Nephron progenitor cell (in vitro differentiated cells): ENCODE results near the gene POLR1E.

Experiments
- DNase-seq: peaks from one replicate; pipeline ENCODE4 v3.0.0; 2021
- H3K27ac Mint-ChIP-seq: 2 replicates; pipeline ENCODE4 v1.8.0; 2021; ENCODE audit warnings: mild to moderate bottlenecking, moderate library complexity, mixed read lengths
- H3K27me3 Mint-ChIP-seq: 2 replicates; pipeline ENCODE4 v1.8.0; 2021; ENCODE audit warnings: mild to moderate bottlenecking, low read depth, mixed read lengths; ENCODE audit not compliant: poor library complexity
- H3K36me3 Mint-ChIP-seq: 2 replicates; pipeline ENCODE4 v1.8.0; 2021; ENCODE audit warnings: low read depth, mixed read lengths
- H3K4me1 Mint-ChIP-seq: 2 replicates; pipeline ENCODE4 v1.8.0; 2021; ENCODE audit warnings: mixed read lengths
- H3K4me3 Mint-ChIP-seq: 2 replicates; pipeline ENCODE4 v1.8.0; 2021; ENCODE audit warnings: mild to moderate bottlenecking, moderate library complexity, mixed read lengths
- H3K9me3 Mint-ChIP-seq: 2 replicates; pipeline ENCODE4 v1.8.0; 2021; ENCODE audit warnings: mild to moderate bottlenecking, moderate library complexity, mixed read lengths
- TF ChIP-seq, protein P1 (sequence below): fragments of 200-600 bp; sonication (generic); IDR thresholded peaks from 2 replicates; pipeline ENCODE4 v1.5.0; 2021; ENCODE audit warnings: antibody characterized with exemption

The POLR1E gene

DNA sequence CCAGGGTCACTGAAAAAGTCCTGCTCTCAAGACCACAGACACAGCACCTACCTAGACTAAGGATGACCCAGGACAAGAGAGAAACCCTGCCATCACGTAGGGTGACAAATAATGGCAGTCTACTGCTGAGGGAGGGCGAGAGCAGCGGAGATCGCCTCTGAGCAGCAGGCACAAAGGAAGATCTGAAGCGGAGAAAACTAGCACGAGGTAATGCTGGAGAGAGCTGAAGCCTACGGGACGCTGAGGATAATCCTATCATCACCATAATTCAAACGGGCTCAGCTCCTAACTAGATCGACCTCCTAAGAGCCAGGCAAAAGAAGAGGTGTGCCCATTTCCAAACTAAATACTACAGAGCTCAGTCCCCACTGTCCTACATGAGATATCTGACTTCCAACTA is 49.2 kb downstream of the POLR1E start:
- Mint-ChIP-seq H3K27ac (no peak overlapping the region), H3K9me3 (no peaks in the 10 kb centered on the region), H3K27me3 (no peaks in the 10 kb centered on the region), H3K4me3 (no peak overlapping the region), H3K4me1 (no peaks in the 10 kb centered on the region), H3K36me3 (peaks cover 57% of the 10 kb centered on the region)
- TF ChIP-seq, protein P1, sequence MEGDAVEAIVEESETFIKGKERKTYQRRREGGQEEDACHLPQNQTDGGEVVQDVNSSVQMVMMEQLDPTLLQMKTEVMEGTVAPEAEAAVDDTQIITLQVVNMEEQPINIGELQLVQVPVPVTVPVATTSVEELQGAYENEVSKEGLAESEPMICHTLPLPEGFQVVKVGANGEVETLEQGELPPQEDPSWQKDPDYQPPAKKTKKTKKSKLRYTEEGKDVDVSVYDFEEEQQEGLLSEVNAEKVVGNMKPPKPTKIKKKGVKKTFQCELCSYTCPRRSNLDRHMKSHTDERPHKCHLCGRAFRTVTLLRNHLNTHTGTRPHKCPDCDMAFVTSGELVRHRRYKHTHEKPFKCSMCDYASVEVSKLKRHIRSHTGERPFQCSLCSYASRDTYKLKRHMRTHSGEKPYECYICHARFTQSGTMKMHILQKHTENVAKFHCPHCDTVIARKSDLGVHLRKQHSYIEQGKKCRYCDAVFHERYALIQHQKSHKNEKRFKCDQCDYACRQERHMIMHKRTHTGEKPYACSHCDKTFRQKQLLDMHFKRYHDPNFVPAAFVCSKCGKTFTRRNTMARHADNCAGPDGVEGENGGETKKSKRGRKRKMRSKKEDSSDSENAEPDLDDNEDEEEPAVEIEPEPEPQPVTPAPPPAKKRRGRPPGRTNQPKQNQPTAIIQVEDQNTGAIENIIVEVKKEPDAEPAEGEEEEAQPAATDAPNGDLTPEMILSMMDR: no peak
- DNase-seq: no peak

DNA sequence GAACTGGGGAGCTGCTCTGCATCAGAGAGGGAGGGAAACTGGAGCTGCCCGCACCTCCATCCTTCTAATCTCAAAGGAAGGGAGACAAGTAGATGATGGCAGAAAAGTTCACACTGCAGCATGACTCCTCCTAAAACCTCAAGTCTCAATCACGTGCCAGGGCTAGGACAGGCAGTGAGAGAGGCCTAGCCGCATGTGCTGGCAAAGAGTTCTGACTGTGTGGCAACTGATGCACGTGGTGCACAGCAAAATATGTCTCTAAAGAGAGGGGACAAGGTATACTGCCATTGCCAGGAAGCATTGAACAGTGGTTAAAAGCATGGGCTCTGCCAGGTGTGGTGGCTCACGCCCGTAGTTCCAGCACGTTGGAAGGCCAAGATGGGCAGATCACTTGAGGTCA is 52.4 kb downstream of the POLR1E start:
- H3K27me3 Mint-ChIP-seq: no peaks in the 10 kb centered on the region
- H3K36me3 Mint-ChIP-seq: peaks cover 62% of the 10 kb centered on the region
- no peak for DNase-seq
- no peak overlapping the region for H3K27ac Mint-ChIP-seq
- H3K4me3 Mint-ChIP-seq: no peak overlapping the region
- H3K4me1 Mint-ChIP-seq: no peaks in the 10 kb centered on the region
- TF ChIP-seq, protein P1: no peak
- no peaks in the 10 kb centered on the region for H3K9me3 Mint-ChIP-seq

GRCh38 chr9:37539634-37540033 is 53.9 kb downstream of the POLR1E start:
- no peak for DNase-seq
- no peak overlapping the region for H3K27ac Mint-ChIP-seq
- no peaks in the 10 kb centered on the region for H3K4me1 Mint-ChIP-seq
- no peak overlapping the region for H3K4me3 Mint-ChIP-seq
- H3K27me3 Mint-ChIP-seq: no peaks in the 10 kb centered on the region
- H3K36me3 Mint-ChIP-seq: peaks cover 70% of the 10 kb centered on the region
- H3K9me3 Mint-ChIP-seq: no peaks in the 10 kb centered on the region
- TF ChIP-seq, protein P1: no peak

GRCh38 chr9:37540634-37541033 is 54.9 kb downstream of the POLR1E start:
- H3K27me3 Mint-ChIP-seq: no peaks in the 10 kb centered on the region
- DNase-seq: no peak
- no peak overlapping the region for H3K4me3 Mint-ChIP-seq
- no peaks in the 10 kb centered on the region for H3K9me3 Mint-ChIP-seq
- TF ChIP-seq, protein P1: no peak
- peaks cover 73% of the 10 kb centered on the region for H3K36me3 Mint-ChIP-seq
- no peaks in the 10 kb centered on the region for H3K4me1 Mint-ChIP-seq
- H3K27ac Mint-ChIP-seq: no peak overlapping the region

DNA sequence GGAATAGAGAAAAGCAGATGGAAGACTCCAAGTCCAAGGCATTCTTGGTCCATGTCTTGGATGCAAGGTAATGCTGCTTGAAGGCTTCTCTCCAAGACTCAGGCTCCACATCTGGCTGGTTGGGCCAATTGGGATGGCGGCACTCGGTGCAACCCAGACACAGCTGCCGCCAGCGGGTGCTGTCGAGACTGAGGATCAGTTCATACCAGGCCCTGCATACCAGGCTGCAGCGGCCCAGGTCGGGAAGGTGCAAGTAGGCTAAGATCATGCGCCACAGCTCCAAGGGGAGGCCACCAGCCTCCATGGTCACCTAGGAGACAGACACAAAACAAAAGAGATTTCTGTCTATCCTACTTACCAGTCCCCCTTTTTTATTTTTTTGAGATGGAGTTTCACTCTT is 55.7 kb downstream of the POLR1E start:
- DNase-seq: no peak
- H3K4me1 Mint-ChIP-seq: no peaks in the 10 kb centered on the region
- no peaks in the 10 kb centered on the region for H3K27me3 Mint-ChIP-seq
- TF ChIP-seq, protein P1: no peak
- no peak overlapping the region for H3K4me3 Mint-ChIP-seq
- peaks cover 79% of the 10 kb centered on the region for H3K36me3 Mint-ChIP-seq
- H3K9me3 Mint-ChIP-seq: no peaks in the 10 kb centered on the region
- peak overlapping the region; percentile 64 for H3K27ac Mint-ChIP-seq

GRCh38 chr9:37542488-37542887 is 56.7 kb downstream of the POLR1E start:
- peaks cover 78% of the 10 kb centered on the region for H3K36me3 Mint-ChIP-seq
- H3K9me3 Mint-ChIP-seq: peaks cover 4% of the 10 kb centered on the region
- no peak for DNase-seq
- no peak overlapping the region for H3K4me3 Mint-ChIP-seq
- TF ChIP-seq, protein P1: no peak
- H3K27ac Mint-ChIP-seq: no peak overlapping the region
- H3K27me3 Mint-ChIP-seq: no peaks in the 10 kb centered on the region
- H3K4me1 Mint-ChIP-seq: no peaks in the 10 kb centered on the region
